Fibroblast of skin of right biceps (primary cell): ENCODE measurements around the gene HTN3.
"Not testable (repeated sequence)": the region's sequence is repeated elsewhere in the genome, so short reads cannot be mapped to it uniquely, and the experiment has no call there.

Source experiments
- DNase-seq: peaks from one replicate; pipeline ENCODE4 v3.0.0-alpha.2; 2013

HTN3 gene

GRCh38 chr4:70028159-70028558, at the start of gene HTN3:
TSS of gene HTN3 (plus strand) at chr4:70028459. CDS start at chr4:70030741, 2,282 bp downstream.
- DNase-seq: not testable (repeated sequence)

- DNase-seq: peak; percentile 11
Measured at GRCh38 chr4:69984030-69984443, 44.2 kb upstream of the HTN3 start.

GRCh38 chr4:69986663-69987062, 41.6 kb upstream of the HTN3 start:
- no peak for DNase-seq

- no peak for DNase-seq
Measured at GRCh38 chr4:69991016-69991415, 37.2 kb upstream of the HTN3 start.

- no peak for DNase-seq
Measured at GRCh38 chr4:69994782-69995181, 33.5 kb upstream of the HTN3 start.

GRCh38 chr4:69995526-69996016, 32.7 kb upstream of the HTN3 start, which contains the start of gene STATH:
TSS of gene STATH (plus strand) at chr4:69995966. CDS start at chr4:69998438, 2,472 bp downstream.
- no peak for DNase-seq

GRCh38 chr4:69999420-69999819, 28.8 kb upstream of the HTN3 start:
- no peak for DNase-seq

- DNase-seq: no peak
Measured at GRCh38 chr4:70000711-70001110, 27.5 kb upstream of the HTN3 start.

- no peak for DNase-seq
Measured at GRCh38 chr4:70002507-70002906, 25.8 kb upstream of the HTN3 start.

GRCh38 chr4:70008771-70009170, 19.5 kb upstream of the HTN3 start:
- DNase-seq: no peak

- not testable (repeated sequence) for DNase-seq
Measured at GRCh38 chr4:70019006-70019405, 9.3 kb upstream of the HTN3 start.

GRCh38 chr4:70023218-70023617, 5.0 kb upstream of the HTN3 start:
- no peak for DNase-seq

- no peak for DNase-seq
Measured at GRCh38 chr4:70027011-70027410, 1.2 kb upstream of the HTN3 start.

GRCh38 chr4:70037559-70037958, 9.3 kb downstream of the HTN3 start:
- not testable (repeated sequence) for DNase-seq

GRCh38 chr4:70039928-70040327, 11.7 kb downstream of the HTN3 start:
- DNase-seq: not testable (repeated sequence)

GRCh38 chr4:70041652-70042286, 13.5 kb downstream of the HTN3 start:
- DNase-seq: no peak

GRCh38 chr4:70050138-70050537, 21.9 kb downstream of the HTN3 start, which contains the start of gene HTN1:
TSS of gene HTN1 (plus strand) at chr4:70050438. CDS start at chr4:70053077, 2,639 bp downstream.
- DNase-seq: not testable (repeated sequence)

GRCh38 chr4:70056534-70056933, 28.3 kb downstream of the HTN3 start:
- not testable (repeated sequence) for DNase-seq

GRCh38 chr4:70057651-70058050, 29.4 kb downstream of the HTN3 start:
- DNase-seq: no peak

GRCh38 chr4:70059149-70059548, 30.9 kb downstream of the HTN3 start:
- DNase-seq: no peak

GRCh38 chr4:70062000-70062399, 33.7 kb downstream of the HTN3 start:
- no peak for DNase-seq

- no peak for DNase-seq
Measured at GRCh38 chr4:70080205-70080604, 51.9 kb downstream of the HTN3 start.
